ENCODE results near the gene PLCD3. TPM values are rescaled to one million over a fixed set of nuclear protein-coding genes. Genes with fewer than 3 reads are reported as not detected.

PLCD3 gene
- total RNA-seq, 6 experiments from 2014 or later = 77.2 to 112 (median 83.8) TPM

DNA sequence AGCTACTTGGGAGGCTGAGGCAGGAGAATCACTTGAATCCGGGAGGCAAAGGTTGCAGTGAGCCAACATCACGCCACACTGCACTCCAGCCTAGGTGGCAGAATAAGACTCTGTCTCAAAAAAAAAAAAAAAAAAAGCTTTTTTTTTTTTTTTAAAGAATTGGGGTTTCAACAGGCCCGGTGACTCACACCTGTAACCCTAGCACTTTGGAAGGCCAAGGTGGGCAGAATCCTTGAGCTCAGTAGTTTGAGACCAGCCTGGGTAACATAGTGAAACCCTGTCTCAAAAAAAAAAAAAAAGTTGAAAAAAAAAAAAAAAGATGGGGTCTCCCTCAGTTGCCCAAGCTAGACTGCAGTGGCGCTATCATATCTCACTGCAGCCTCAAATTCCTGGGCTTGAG lies 22.7 kb upstream of the PLCD3 start:
- no peak for DNase-seq
- H3K36me3 Mint-ChIP-seq (ENCODE audit: low read depth) = peaks cover 35% of the 10 kb centered on the region
- no peak overlapping the region for H3K4me3 Mint-ChIP-seq

DNA sequence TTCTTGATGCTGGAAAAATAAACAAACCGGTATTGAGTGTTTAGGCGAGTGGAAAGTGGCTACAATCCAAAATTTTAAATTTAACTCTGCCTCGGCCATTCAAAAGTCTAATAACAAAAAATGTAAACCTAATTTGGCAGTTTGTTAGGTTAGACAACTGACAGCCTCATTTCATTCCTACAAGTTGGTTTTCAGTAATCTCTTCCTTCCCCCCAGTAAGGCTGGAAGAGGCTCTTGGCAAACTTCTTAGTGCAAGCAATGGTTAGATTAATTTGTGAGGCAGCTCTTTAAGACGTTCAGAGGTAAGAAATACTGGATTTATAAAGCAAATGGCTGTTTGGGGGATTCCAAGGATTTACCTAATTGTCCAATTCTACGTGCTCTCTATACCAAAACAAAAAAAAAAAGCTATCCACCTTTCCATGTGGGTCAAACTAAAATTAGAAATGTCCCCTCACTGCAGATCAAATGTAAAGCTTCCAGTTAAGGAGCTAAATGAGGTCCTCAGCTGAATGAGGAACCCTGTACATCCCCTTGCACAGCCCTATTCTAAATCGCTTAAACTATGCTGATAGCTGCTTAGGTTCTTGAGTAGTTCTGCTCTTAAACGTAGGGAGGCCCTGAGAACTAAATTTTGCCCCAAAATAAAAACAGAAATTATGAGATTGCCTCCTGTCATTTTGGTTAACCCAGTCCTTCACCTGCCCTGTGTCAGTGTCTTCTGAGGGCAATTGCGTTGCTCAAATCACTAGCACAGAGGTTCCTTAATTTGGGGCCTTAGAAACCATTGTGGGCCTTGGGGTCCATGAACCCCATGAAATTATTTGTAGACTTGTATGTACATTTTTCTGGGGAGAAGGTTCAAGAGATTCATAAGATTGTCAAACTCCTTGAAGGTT lies 18.8 kb upstream of the PLCD3 start:
- peaks cover 39% of the 10 kb centered on the region for H3K36me3 Mint-ChIP-seq (ENCODE audit: low read depth)
- DNase-seq = no peak
- peaks cover 19% of the 10 kb centered on the region for H3K27me3 Mint-ChIP-seq (ENCODE audit: insufficient read depth)
- TF ChIP-seq, protein P1, sequence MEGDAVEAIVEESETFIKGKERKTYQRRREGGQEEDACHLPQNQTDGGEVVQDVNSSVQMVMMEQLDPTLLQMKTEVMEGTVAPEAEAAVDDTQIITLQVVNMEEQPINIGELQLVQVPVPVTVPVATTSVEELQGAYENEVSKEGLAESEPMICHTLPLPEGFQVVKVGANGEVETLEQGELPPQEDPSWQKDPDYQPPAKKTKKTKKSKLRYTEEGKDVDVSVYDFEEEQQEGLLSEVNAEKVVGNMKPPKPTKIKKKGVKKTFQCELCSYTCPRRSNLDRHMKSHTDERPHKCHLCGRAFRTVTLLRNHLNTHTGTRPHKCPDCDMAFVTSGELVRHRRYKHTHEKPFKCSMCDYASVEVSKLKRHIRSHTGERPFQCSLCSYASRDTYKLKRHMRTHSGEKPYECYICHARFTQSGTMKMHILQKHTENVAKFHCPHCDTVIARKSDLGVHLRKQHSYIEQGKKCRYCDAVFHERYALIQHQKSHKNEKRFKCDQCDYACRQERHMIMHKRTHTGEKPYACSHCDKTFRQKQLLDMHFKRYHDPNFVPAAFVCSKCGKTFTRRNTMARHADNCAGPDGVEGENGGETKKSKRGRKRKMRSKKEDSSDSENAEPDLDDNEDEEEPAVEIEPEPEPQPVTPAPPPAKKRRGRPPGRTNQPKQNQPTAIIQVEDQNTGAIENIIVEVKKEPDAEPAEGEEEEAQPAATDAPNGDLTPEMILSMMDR (IDR thresholded peaks at IDR 0.05) = no peak
- H3K4me3 Mint-ChIP-seq = peak overlapping the region; percentile 96
- peaks cover 5% of the 10 kb centered on the region for H3K9me3 Mint-ChIP-seq
- peak overlapping the region; percentile 75 for H3K27ac Mint-ChIP-seq
- H3K4me1 Mint-ChIP-seq (ENCODE audit: low read depth) = peaks cover 27% of the 10 kb centered on the region

More for the DNA sequence above, 22.7 kb upstream of the PLCD3 start:
- TF ChIP-seq, protein P1 (IDR thresholded peaks at IDR 0.05) = no peak
- H3K4me1 Mint-ChIP-seq (ENCODE audit: low read depth) = peaks cover 37% of the 10 kb centered on the region
- H3K9me3 Mint-ChIP-seq = no peaks in the 10 kb centered on the region
- H3K27ac Mint-ChIP-seq = no peak overlapping the region
- 0 out of 2 replicates have a peak, but pooled peaks cover 2% of the 10 kb centered on the region for H3K27me3 Mint-ChIP-seq (ENCODE audit: insufficient read depth)

DNA sequence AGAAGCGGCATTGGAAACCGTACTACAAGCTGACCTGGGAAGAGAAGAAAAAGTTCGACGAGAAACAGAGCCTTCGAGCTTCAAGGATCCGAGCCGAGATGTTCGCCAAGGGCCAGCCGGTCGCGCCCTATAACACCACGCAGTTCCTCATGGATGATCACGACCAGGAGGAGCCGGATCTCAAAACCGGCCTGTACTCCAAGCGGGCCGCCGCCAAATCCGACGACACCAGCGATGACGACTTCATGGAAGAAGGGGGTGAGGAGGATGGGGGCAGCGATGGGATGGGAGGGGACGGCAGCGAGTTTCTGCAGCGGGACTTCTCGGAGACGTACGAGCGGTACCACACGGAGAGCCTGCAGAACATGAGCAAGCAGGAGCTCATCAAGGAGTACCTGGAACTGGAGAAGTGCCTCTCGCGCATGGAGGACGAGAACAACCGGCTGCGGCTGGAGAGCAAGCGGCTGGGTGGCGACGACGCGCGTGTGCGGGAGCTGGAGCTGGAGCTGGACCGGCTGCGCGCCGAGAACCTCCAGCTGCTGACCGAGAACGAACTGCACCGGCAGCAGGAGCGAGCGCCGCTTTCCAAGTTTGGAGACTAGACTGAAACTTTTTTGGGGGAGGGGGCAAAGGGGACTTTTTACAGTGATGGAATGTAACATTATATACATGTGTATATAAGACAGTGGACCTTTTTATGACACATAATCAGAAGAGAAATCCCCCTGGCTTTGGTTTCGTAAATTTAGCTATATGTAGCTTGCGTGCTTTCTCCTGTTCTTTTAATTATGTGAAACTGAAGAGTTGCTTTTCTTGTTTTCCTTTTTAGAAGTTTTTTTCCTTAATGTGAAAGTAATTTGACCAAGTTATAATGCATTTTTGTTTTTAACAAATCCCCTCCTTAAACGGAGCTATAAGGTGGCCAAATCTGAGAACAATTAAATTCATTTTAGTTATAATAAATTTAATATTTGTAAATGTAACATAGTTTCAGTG lies 17.7 kb upstream of the PLCD3 start:
- Mint-ChIP-seq H3K9me3 (peaks cover 5% of the 10 kb centered on the region), H3K4me3 (peak overlapping the region; percentile 96), H3K27me3 (ENCODE audit: insufficient read depth) (peaks cover 22% of the 10 kb centered on the region), H3K36me3 (ENCODE audit: low read depth) (peaks cover 38% of the 10 kb centered on the region), H3K4me1 (ENCODE audit: low read depth) (peaks cover 31% of the 10 kb centered on the region), H3K27ac (peak overlapping the region; percentile 100)
- TF ChIP-seq, protein P1 (IDR thresholded peaks at IDR 0.05) = no peak
- no peak for DNase-seq

DNA sequence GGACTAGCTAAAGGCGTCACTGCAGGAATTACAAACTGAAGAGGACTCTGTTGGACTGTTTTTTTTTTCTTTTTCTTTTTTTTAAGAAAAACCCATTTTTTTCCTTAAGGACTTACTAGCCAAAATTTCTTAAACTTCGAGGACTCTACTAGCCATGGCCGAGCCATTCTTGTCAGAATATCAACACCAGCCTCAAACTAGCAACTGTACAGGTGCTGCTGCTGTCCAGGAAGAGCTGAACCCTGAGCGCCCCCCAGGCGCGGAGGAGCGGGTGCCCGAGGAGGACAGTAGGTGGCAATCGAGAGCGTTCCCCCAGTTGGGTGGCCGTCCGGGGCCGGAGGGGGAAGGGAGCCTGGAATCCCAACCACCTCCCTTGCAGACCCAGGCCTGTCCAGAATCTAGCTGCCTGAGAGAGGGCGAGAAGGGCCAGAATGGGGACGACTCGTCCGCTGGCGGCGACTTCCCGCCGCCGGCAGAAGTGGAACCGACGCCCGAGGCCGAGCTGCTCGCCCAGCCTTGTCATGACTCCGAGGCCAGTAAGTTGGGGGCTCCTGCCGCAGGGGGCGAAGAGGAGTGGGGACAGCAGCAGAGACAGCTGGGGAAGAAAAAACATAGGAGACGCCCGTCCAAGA lies 16.8 kb upstream of the PLCD3 start:
- H3K9me3 Mint-ChIP-seq = peaks cover 5% of the 10 kb centered on the region
- TF ChIP-seq, protein P1 (IDR thresholded peaks at IDR 0.05) = peak; percentile 84
- peaks cover 31% of the 10 kb centered on the region for H3K4me1 Mint-ChIP-seq (ENCODE audit: low read depth)
- H3K4me3 Mint-ChIP-seq = peak overlapping the region; percentile 96
- H3K36me3 Mint-ChIP-seq (ENCODE audit: low read depth) = peaks cover 38% of the 10 kb centered on the region
- H3K27ac Mint-ChIP-seq = peak overlapping the region; percentile 100
- H3K27me3 Mint-ChIP-seq (ENCODE audit: insufficient read depth) = peaks cover 21% of the 10 kb centered on the region
- DNase-seq = peak; percentile 72

Data from HFFc6 (cell line).